HepG2 (cell line): ENCODE data around the gene RPGRIP1. TPM values are rescaled to one million over a fixed set of nuclear protein-coding genes. Genes with fewer than 3 reads are reported as not detected.
A peak's percentile ranks its signal among the peaks of the same experiment; 100 is the strongest.

Source experiments
- FOXA3 ChIP-seq: IDR thresholded peaks from 2 replicates; pipeline ENCODE4 v1.6.1; 2016; ENCODE audit warnings: missing genetic modification reagents, missing compliant biosample characterization
- MIER3 ChIP-seq: IDR thresholded peaks from 2 replicates; pipeline ENCODE4 v1.6.1; 2016; ENCODE audit warnings: missing compliant biosample characterization, borderline replicate concordance
- NCOR1 ChIP-seq: fragments of 200-600 bp; sonication (generic); IDR thresholded peaks from 2 replicates; pipeline ENCODE4 v1.7.0; 2017; ENCODE audit warnings: antibody characterized with exemption, low read length, borderline replicate concordance
- ZNF614 ChIP-seq: IDR thresholded peaks from 2 replicates; pipeline ENCODE4 v1.6.1; 2018; ENCODE audit warnings: missing biosample characterization, missing genetic modification reagents, inconsistent platforms, borderline replicate concordance
- ZNF616 ChIP-seq: sonication (generic); formaldehyde crosslinking; IDR thresholded peaks from 2 replicates; pipeline ENCODE4 v1.5.0; 2020; ENCODE audit warnings: low read depth, mild to moderate bottlenecking, missing genetic modification reagents
- ZNF773 ChIP-seq: sonication (generic); formaldehyde crosslinking; IDR thresholded peaks from 2 replicates; pipeline ENCODE4 v1.4.0; 2020; ENCODE audit warnings: missing genetic modification reagents, borderline replicate concordance
- ZNF781 ChIP-seq: sonication (generic); formaldehyde crosslinking; IDR thresholded peaks from 2 replicates; pipeline ENCODE4 v1.5.1; 2020; ENCODE audit warnings: borderline replicate concordance, mild to moderate bottlenecking, missing genetic modification reagents; ENCODE audit errors: not compliant biosample characterization
- polyA plus RNA-seq, 8 experiments: library from polyadenylated mRNA; depleted of rRNA in 3 of 8; stranded (reverse) in 7 of 8; unstranded in 1 of 8; fragments of >200 nt; fragmentation: Illumina TruSeq in 4 of 8; extraction: Trizol in 4 of 8; gene quantifications; 2 replicates each; pipeline versions ENCODE4 v1.2.1 to v1.2.3, GENCODE V29; 2011 to 2016; ENCODE audit warnings: low read depth in 4 of 8, missing spikeins in 1 of 8, mixed read lengths in 1 of 8; ENCODE audit not compliant: insufficient read depth in 1 of 8
- total RNA-seq, 5 experiments: library from RNA; depleted of rRNA; stranded (reverse); fragments of >200 nt; fragmentation: Illumina TruSeq; extraction: Trizol; gene quantifications; 2 replicates each; pipeline ENCODE4 v1.2.3, GENCODE V29; 2016; ENCODE audit warnings: low read depth in 1 of 5
- TF ChIP-seq, protein P1 (sequence below): sonication (generic); formaldehyde crosslinking; IDR thresholded peaks from 2 replicates; pipeline ENCODE4 v1.9.0; 2021; ENCODE audit warnings: missing genetic modification reagents, borderline replicate concordance
- TF ChIP-seq, protein P2 (sequence below): sonication (generic); formaldehyde crosslinking; IDR thresholded peaks from 2 replicates; pipeline ENCODE4 v1.4.0; 2020; ENCODE audit warnings: mild to moderate bottlenecking, missing genetic modification reagents
- TF ChIP-seq, protein P3 (sequence below): sonication (generic); formaldehyde crosslinking; IDR thresholded peaks from 2 replicates; pipeline ENCODE4 v1.5.1; 2020; ENCODE audit warnings: mild to moderate bottlenecking, moderate library complexity, missing genetic modification reagents
- TF ChIP-seq, protein P4 (sequence below): IDR thresholded peaks from 2 replicates; pipeline ENCODE4 v1.6.1; 2012; ENCODE audit warnings: low read length, improper control_type of control experiment
- TF ChIP-seq, protein P5 (sequence below): sonication (generic); formaldehyde crosslinking; conservative IDR thresholded peaks from 2 replicates; pipeline ENCODE4 v1.4.0; 2020; ENCODE audit warnings: missing genetic modification reagents
- TF ChIP-seq, protein P6 (sequence below): IDR thresholded peaks from 2 replicates; pipeline ENCODE4 v1.6.1; 2016; ENCODE audit warnings: mild to moderate bottlenecking

Gene RPGRIP1
- total and polyA plus RNA-seq, 2 of the 13 experiments (the other 11 are each of a cell fraction or from before 2014, with no cell fraction given) = 0.13 to 1.1 TPM

DNA sequence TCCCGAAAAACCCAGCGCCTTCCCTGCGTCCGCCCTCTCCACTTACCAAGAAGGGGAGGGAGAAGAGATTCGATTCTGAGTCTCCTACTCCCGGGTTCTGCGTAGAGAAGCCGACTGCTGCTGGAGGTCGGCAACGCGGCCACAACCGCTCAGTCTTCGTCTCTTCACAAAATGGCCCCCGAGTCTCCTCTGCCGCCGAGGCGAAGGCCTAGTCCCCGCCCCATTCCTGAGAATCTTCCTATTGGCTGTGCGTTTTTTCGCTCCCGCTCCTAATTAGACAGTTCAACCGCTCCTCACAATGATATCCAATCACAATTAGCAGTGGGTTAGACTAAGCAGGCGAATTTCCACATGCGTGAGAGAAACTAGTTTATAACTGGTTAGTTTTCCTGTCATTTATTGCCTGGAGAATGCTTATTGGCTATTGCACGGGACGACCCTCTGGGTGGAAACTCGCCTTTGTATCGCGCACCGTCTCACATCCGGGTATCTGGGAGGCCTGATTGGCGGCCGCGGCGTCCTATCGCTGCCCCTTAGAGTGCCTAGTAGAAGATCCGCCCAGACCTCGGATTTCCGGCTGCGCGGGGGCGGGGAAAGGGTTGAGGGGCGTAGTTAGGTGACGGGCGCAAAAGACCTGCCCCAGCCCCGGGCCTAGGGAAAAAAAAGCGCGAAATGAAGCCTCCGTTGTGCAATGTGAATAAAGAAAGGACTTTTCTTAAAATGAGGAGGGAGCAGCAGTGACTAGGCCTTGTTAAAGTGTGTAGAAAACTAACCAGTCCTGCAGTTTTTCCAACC lies 10.4 kb upstream of the RPGRIP1 start, which contains the start of gene HNRNPC (continued):
- TF ChIP-seq, protein P1, sequence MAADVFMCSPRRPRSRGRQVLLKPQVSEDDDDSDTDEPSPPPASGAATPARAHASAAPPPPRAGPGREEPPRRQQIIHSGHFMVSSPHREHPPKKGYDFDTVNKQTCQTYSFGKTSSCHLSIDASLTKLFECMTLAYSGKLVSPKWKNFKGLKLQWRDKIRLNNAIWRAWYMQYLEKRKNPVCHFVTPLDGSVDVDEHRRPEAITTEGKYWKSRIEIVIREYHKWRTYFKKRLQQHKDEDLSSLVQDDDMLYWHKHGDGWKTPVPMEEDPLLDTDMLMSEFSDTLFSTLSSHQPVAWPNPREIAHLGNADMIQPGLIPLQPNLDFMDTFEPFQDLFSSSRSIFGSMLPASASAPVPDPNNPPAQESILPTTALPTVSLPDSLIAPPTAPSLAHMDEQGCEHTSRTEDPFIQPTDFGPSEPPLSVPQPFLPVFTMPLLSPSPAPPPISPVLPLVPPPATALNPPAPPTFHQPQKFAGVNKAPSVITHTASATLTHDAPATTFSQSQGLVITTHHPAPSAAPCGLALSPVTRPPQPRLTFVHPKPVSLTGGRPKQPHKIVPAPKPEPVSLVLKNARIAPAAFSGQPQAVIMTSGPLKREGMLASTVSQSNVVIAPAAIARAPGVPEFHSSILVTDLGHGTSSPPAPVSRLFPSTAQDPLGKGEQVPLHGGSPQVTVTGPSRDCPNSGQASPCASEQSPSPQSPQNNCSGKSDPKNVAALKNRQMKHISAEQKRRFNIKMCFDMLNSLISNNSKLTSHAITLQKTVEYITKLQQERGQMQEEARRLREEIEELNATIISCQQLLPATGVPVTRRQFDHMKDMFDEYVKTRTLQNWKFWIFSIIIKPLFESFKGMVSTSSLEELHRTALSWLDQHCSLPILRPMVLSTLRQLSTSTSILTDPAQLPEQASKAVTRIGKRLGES = peak; percentile 72; the same call in 1 of the 2 replicates
- TF ChIP-seq ZNF614 (CRISPR knock-in tag) (peak; percentile 66), ZNF616 (CRISPR knock-in tag) (0 out of 2 replicates have a peak, but pooled peaks have one; percentile 68), ZNF781 (peak; percentile 73), FOXA3 (CRISPR knock-in tag) (no peak; the same call in none of the 2 replicates), MIER3 (peak; percentile 83; the same call in 1 of the 2 replicates), NCOR1 (peak; percentile 18; the same call in 1 of the 2 replicates), ZNF773 (peak; percentile 82; the same call in 1 of the 2 replicates)
- TF ChIP-seq, protein P2, sequence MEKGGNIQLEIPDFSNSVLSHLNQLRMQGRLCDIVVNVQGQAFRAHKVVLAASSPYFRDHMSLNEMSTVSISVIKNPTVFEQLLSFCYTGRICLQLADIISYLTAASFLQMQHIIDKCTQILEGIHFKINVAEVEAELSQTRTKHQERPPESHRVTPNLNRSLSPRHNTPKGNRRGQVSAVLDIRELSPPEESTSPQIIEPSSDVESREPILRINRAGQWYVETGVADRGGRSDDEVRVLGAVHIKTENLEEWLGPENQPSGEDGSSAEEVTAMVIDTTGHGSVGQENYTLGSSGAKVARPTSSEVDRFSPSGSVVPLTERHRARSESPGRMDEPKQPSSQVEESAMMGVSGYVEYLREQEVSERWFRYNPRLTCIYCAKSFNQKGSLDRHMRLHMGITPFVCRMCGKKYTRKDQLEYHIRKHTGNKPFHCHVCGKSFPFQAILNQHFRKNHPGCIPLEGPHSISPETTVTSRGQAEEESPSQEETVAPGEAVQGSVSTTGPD (CRISPR knock-in tag) = no peak
- TF ChIP-seq, protein P3, sequence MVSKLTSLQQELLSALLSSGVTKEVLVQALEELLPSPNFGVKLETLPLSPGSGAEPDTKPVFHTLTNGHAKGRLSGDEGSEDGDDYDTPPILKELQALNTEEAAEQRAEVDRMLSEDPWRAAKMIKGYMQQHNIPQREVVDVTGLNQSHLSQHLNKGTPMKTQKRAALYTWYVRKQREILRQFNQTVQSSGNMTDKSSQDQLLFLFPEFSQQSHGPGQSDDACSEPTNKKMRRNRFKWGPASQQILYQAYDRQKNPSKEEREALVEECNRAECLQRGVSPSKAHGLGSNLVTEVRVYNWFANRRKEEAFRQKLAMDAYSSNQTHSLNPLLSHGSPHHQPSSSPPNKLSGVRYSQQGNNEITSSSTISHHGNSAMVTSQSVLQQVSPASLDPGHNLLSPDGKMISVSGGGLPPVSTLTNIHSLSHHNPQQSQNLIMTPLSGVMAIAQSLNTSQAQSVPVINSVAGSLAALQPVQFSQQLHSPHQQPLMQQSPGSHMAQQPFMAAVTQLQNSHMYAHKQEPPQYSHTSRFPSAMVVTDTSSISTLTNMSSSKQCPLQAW (CRISPR knock-in tag) = peak; percentile 73; the same call in 1 of the 2 replicates
- TF ChIP-seq, protein P4, sequence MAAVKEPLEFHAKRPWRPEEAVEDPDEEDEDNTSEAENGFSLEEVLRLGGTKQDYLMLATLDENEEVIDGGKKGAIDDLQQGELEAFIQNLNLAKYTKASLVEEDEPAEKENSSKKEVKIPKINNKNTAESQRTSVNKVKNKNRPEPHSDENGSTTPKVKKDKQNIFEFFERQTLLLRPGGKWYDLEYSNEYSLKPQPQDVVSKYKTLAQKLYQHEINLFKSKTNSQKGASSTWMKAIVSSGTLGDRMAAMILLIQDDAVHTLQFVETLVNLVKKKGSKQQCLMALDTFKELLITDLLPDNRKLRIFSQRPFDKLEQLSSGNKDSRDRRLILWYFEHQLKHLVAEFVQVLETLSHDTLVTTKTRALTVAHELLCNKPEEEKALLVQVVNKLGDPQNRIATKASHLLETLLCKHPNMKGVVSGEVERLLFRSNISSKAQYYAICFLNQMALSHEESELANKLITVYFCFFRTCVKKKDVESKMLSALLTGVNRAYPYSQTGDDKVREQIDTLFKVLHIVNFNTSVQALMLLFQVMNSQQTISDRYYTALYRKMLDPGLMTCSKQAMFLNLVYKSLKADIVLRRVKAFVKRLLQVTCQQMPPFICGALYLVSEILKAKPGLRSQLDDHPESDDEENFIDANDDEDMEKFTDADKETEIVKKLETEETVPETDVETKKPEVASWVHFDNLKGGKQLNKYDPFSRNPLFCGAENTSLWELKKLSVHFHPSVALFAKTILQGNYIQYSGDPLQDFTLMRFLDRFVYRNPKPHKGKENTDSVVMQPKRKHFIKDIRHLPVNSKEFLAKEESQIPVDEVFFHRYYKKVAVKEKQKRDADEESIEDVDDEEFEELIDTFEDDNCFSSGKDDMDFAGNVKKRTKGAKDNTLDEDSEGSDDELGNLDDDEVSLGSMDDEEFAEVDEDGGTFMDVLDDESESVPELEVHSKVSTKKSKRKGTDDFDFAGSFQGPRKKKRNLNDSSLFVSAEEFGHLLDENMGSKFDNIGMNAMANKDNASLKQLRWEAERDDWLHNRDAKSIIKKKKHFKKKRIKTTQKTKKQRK = peak; percentile 99
- TF ChIP-seq, protein P5, sequence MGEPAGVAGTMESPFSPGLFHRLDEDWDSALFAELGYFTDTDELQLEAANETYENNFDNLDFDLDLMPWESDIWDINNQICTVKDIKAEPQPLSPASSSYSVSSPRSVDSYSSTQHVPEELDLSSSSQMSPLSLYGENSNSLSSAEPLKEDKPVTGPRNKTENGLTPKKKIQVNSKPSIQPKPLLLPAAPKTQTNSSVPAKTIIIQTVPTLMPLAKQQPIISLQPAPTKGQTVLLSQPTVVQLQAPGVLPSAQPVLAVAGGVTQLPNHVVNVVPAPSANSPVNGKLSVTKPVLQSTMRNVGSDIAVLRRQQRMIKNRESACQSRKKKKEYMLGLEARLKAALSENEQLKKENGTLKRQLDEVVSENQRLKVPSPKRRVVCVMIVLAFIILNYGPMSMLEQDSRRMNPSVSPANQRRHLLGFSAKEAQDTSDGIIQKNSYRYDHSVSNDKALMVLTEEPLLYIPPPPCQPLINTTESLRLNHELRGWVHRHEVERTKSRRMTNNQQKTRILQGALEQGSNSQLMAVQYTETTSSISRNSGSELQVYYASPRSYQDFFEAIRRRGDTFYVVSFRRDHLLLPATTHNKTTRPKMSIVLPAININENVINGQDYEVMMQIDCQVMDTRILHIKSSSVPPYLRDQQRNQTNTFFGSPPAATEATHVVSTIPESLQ = peak; percentile 94
- TF ChIP-seq, protein P6, sequence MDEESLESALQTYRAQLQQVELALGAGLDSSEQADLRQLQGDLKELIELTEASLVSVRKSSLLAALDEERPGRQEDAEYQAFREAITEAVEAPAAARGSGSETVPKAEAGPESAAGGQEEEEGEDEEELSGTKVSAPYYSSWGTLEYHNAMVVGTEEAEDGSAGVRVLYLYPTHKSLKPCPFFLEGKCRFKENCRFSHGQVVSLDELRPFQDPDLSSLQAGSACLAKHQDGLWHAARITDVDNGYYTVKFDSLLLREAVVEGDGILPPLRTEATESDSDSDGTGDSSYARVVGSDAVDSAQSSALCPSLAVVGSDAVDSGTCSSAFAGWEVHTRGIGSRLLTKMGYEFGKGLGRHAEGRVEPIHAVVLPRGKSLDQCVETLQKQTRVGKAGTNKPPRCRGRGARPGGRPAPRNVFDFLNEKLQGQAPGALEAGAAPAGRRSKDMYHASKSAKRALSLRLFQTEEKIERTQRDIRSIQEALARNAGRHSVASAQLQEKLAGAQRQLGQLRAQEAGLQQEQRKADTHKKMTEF (CRISPR knock-in tag) = peak; percentile 86; the same call in 1 of the 2 replicates
